Frontal cortex (tissue), 4 donors: ENCODE results near the gene KPNA3. TPM values are rescaled to one million over a fixed set of nuclear protein-coding genes. Genes with fewer than 3 reads are reported as not detected.

Experiments
- DNase-seq, 2 donors: peaks; one replicate each; pipeline ENCODE4 v3.0.0; 2012; ENCODE audit warnings: low spot score in 2 of 2
- FAIRE-seq: peaks from 2 replicates; lab custom pipeline; 2012; peaks lifted over from hg19 to GRCh38; lab: Jason Lieb, UNC
- total RNA-seq: library from RNA; depleted of rRNA; stranded (reverse); fragments of >200 nt; gene quantifications from one replicate; pipeline ENCODE4 v1.2.3, GENCODE V29; 2014
- donor health status: control.
- donor health status: control.
- donor health status: control.

The KPNA3 gene
- total RNA-seq, 1 donor from 2014 or later = 66.9 TPM

GRCh38 chr13:49649963-49650312 is 142.5 kb downstream of the KPNA3 start:
- DNase-seq (no peak), FAIRE-seq (no peak)

Other genes starting within 250 kb of the KPNA3 start
- gene RCBTB1, start 207.1 kb downstream of the KPNA3 start, total RNA-seq = 15.5 TPM
- gene ARL11, start 164.2 kb downstream of the KPNA3 start, total RNA-seq = under 0.01 TPM
- gene EBPL, start 101.2 kb downstream of the KPNA3 start, total RNA-seq = 44.8 TPM
- gene SPRYD7, start 143.7 kb upstream of the KPNA3 start, total RNA-seq = 12.6 TPM
- 157 TPM for gene TRIM13, start 204.4 kb upstream of the KPNA3 start, total RNA-seq
- gene KCNRG, start 222.8 kb upstream of the KPNA3 start, total RNA-seq = 31.8 TPM